Mucosa of gallbladder (tissue), 1 donor: Measurements from ENCODE around the gene RAB11FIP3. TPM values are rescaled to one million over a fixed set of nuclear protein-coding genes. Genes with fewer than 3 reads are reported as not detected.
"Not testable (repeated sequence)": the region's sequence is repeated elsewhere in the genome, so short reads cannot be mapped to it uniquely, and the experiment has no call there.

Experiments
- DNase-seq: peaks from one replicate; pipeline ENCODE4 v3.0.0-alpha.2; 2020; ENCODE audit warnings: low spot score
- total RNA-seq: library from RNA; stranded (reverse); gene quantifications from one replicate; pipeline ENCODE4 v1.2.1, GENCODE V29; 2021
- donor health status: DM: no; HTN: no; CAD: no.

The RAB11FIP3 gene
- total RNA-seq, 1 donor from 2014 or later = 58.5 TPM

GRCh38 chr16:492211-492875 lies 66.9 kb downstream of the RAB11FIP3 start:
- no peak for DNase-seq

- DNase-seq = not testable (repeated sequence)
Observed at GRCh38 chr16:494676-495075, 69.2 kb downstream of the RAB11FIP3 start.

GRCh38 chr16:495127-495748 lies 69.8 kb downstream of the RAB11FIP3 start:
- DNase-seq = no peak

- DNase-seq = no peak
Observed at GRCh38 chr16:496097-496886, 70.8 kb downstream of the RAB11FIP3 start.

- DNase-seq = no peak
Observed at GRCh38 chr16:497258-497657, 71.8 kb downstream of the RAB11FIP3 start.

- no peak for DNase-seq
Observed at GRCh38 chr16:499924-500323, 74.5 kb downstream of the RAB11FIP3 start.

- no peak for DNase-seq
Observed at GRCh38 chr16:500709-501108, 75.3 kb downstream of the RAB11FIP3 start.

GRCh38 chr16:502179-502943 lies 76.9 kb downstream of the RAB11FIP3 start:
- DNase-seq = peak; percentile 76

GRCh38 chr16:503150-504071 lies 78.0 kb downstream of the RAB11FIP3 start:
- no peak for DNase-seq

- no peak for DNase-seq
Observed at GRCh38 chr16:505479-506245, 80.2 kb downstream of the RAB11FIP3 start.

GRCh38 chr16:506246-506546 lies 80.7 kb downstream of the RAB11FIP3 start:
- no peak for DNase-seq

GRCh38 chr16:507527-507926 lies 82.1 kb downstream of the RAB11FIP3 start:
- not testable (repeated sequence) for DNase-seq

GRCh38 chr16:507996-508395 lies 82.5 kb downstream of the RAB11FIP3 start:
- no peak for DNase-seq

- peak; percentile 55 for DNase-seq
Observed at GRCh38 chr16:508884-509736, 83.7 kb downstream of the RAB11FIP3 start.

- DNase-seq = no peak
Observed at GRCh38 chr16:510066-510825, 84.8 kb downstream of the RAB11FIP3 start.

GRCh38 chr16:512802-513201 lies 87.4 kb downstream of the RAB11FIP3 start:
- DNase-seq = no peak

- no peak for DNase-seq
Observed at GRCh38 chr16:513950-514349, 88.5 kb downstream of the RAB11FIP3 start.

GRCh38 chr16:515175-515938 lies 89.9 kb downstream of the RAB11FIP3 start:
- no peak for DNase-seq
